Activated CD8-positive, alpha-beta memory T cell treated with anti-CD3 and anti-CD28 coated beads, Interleukin-2, amount 50 U/mL, for 4 hours (primary cell): ENCODE results near the gene ACHE.
"Not testable (repeated sequence)": the region's sequence is repeated elsewhere in the genome, so short reads cannot be mapped to it uniquely, and the experiment has no call there.

Experiments used
- DNase-seq: peaks from one replicate; pipeline ENCODE4 v3.0.0-alpha.2; 2020

The ACHE gene

DNA sequence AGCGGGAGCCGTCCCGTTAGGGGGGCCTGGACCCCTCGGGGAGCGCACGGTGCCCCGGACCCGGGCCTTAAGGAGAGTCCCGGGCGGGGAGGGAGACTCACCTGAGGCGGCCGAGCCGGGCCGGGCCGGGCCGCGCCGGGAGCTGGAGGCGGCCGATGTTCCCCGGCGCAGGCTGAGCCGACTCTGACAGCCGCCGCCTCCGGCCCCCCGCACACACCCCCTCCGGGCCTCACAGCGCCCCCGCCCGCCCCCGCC lies at the start of gene ACHE:
Gene ACHE (minus strand): TSS at position 188 of the 255 bp plus-strand sequence. CDS start 1,656 bp downstream, outside the sequence.
- no peak for DNase-seq

DNA sequence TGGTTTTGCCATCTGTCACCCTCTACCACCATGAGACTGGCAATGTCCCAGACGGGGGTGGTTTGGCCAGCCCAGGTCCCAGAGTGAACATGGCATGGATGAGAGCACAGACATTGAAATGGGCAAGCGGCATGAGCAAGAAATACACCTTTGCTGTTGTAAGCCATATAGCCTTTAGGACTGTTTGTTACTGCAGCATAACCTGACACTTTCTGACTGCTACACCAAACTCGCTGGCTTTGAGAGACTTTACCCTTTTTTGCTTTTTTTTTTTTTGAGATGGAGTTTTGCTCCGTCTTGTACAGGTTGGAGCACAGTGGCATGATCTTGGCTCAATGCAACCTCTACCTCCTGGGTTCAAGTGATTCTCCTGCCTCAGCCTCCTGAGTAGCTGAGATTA lies 48.5 kb upstream of the ACHE start:
- DNase-seq = no peak

DNA sequence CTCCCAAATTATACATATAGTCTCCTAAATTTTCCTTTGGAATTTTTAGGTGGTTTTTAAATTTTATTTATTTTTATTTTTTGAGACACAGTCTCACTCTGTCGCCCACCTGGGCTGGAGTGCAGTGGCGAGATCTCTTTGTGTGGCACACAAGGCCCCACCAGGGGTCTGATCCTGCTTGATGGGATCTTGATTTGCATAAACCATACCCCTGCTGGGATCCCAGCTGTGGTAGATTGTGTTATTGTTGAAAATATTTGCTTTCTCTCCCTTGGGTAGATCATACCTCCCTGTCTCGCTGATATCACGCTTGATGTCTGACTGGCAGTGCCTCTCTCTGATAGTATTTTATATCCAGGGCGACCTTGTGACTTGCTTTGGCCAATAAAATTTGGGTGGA lies 48.0 kb upstream of the ACHE start:
- no peak for DNase-seq

DNA sequence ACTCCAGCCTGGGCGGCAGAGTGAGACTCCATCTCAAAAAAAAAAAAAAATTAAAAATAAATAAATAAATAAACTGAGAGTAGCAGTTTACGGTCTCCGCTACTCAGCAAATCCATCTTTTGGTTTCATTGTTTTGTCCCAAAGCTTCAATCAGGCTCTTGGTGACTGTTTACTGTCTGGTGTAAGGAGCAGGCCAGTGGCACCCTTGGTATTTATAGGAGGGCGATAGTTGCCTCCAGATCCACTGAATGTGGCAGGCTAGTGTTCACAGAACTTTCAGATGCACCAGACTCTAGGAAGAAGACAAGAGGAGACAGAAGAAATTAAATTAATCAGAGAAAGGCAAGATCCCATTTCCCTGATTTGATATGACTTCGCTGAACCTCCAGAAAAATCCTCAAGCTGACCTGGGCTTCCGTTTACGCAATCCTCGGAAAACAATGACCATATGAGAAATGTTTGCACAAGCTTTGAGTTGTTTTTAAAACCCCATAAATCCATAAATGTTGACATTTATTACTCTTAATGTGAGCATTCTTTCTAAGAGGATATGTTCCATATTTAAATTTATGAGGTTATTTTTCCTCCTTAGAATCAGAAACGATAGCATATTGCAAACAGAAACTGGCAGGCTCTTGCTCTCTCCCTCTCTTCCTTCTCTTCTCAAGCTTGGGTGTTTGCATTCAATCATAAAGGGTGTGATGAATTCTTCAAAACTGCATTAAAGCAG lies 46.5 kb upstream of the ACHE start:
- DNase-seq = no peak

DNA sequence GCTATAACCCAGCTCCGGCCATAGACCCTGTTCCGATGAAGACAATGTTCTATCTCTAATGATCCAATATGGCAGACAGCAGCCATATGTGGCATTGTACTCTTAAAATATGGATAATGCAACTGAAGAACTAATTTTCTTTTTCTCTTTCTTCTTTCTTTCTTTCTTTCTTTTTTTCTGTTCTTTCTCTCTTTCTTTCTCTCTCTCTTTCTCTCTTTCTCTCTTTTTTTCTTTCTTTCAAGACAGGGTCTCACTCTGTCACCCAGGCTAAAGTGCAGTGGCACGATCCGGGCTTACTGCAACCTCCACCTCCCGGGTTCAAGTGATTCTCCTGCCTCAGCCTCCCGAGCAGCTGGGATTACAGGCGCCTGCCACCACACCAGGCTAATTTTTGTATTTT lies 40.5 kb upstream of the ACHE start:
- DNase-seq = not testable (repeated sequence)

DNA sequence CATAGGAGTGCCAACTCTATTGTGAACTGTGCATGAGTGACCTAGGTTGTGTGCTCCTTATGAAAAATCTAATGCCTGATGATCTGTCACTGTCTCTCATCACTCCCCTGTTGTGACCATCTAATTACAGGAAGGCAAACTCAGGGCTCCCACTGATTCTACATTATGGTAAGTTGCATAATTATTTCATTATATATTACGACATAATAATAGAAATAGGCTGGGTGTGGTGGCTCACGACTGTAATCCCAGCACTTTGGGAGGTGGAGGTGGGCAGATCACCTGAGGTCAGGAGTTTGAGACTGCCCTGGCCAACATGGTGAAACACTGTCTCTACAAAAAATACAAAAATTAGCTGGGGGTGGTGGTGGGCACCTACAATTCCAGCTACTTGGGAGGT lies 39.7 kb upstream of the ACHE start:
- not testable (repeated sequence) for DNase-seq

DNA sequence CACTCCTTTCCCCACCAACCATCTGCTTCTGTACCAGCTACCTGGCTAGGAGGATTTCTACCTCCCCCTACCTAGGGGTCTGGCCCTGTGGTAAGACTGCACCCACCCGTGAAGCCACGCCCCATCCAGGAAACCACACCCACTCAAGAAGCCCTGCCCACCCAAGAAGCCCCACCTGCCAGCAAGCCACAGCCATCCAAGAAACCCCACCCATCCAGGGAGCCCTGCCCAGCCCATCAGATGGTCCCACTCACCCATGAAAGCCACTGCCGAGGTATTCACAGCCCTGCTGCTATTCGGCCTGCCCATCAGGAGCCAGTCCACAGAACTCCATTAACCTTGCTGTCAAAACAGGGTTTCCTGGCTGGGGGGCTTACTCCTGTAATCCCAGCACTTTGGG lies 38.0 kb upstream of the ACHE start:
- no peak for DNase-seq

DNA sequence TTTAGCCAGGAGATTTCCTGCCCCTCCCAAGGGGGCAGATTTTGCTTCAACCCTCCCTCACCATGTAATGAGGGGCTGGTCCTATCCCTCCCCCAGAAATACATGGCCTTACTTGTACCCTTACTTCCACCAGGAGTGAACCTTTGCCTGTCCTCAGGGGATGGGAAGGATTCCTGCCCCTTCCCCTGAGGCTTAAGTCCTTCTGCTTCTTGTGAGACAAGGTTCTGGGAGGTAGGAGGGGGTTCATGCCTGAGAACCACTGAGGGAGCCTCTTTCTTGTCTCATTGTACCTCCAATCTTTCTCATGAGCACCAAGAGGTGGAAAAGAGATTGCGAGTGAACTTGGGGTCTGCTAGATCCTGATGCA lies 34.1 kb upstream of the ACHE start:
- DNase-seq = no peak

DNA sequence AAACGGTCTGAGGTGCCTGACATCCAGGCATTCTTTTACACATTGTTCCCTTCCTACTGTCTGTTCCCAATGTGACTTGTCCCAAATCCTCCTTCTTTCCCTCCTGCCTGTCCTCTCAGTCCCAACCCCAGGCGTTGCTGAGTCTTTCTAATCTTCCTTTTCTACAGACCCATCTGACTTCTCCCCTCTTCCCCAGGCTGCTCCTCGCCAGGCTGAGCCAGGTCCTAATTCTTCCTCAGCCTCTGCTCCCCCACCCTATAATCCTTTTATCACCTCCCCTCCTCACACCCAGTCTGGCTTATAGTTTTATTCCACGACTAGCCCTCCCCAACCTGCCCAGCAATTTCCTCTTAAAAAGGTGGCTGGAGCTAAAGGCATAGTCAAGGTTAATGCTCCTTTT lies 27.9 kb upstream of the ACHE start:
- DNase-seq = not testable (repeated sequence)

DNA sequence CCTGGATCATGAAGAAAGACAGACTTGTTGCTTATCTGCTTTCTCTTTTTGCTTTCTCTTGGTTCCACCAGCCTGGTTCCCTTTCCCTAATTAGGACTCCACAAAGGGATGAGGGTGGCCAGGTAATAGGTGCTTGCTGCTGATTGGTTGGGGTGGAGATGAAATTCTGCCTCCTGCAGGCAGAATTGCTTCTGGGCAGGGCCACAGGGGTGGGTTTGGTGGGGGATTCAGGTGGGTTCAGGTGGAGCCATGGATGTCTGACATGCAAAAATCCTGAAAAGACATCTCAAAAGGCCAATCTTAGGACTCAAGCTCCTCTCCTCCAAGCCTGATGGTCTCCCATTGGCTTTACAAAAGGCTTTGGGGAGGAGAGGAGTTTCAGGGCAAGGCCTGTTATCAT lies 25.4 kb upstream of the ACHE start:
- no peak for DNase-seq

DNA sequence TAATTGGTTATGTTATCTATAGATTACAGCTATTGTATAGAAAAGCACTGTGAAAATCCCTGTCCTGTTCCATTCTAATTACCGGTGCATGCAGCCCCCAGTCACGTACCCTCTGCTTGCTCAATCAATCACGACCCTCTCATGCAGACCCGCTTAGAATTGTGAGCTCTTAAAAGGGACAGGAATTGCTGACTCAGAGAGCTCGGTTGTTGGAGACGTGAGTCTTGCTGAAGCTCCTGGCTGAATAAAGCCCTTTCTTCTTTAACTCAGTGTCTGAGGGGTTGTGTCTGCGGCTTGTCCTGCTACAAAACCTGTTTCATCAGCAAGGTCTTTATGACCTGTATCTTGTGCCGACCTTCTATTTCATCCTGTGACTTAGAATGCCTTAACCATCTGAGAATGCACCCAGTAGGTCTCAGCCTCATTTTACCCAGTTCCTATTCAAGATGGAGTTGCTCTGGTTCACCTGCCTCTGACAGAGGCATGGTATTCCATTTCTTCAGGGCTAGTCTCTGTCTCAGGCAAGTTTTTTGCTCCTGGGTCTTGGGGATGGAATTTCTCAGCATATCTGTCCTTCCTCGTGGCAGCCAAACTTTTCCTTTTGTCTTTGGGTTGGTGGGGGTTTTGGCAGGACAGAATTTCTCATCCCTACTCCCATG lies 24.2 kb upstream of the ACHE start:
- DNase-seq = not testable (repeated sequence)

DNA sequence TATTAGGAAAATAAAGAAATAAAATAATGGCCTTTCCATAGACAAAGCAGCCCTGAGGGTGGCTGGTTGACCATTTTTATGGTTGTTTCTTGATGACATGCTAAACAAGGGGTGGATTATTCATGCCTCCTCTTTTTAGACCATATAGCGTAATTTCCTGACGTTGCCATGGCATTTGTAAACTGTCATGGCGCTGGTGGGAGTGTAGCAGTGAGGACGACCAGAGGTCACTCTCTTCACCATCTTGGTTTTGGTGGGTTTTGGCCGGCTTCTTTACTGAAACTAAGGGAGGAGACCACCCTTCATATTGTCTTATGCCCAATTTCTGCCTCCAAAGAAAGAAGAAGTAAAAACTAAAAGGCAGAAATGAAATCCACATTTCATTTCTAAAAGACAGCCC lies 23.6 kb upstream of the ACHE start:
- DNase-seq = not testable (repeated sequence)

DNA sequence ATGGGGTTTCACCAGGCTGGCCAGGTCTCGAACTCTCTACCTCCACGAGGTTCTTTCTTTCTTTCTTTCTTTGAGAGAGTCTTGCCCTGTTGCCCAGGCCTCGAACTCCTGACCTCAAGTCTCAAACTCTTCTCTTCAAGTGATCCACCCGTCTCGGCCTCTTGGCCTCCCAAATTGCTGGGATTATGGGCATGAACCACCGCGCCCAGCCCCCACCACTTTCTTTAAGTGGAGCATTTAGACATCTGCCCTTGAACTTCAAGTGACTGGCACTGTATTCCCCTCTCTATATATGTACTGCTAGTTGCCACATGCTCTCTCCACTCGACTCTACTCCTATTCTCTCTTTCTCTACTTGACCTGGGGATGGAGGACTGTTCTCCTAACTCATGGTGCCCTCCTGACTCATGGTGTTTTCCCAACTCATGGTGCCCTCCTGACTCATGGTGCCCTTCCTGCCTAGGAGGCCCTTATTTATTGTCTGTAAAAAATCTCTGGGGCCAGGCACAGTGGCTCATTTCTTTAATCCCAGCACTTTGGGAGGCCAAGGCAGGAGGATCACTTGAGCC lies 19.3 kb upstream of the ACHE start:
- DNase-seq = no peak

DNA sequence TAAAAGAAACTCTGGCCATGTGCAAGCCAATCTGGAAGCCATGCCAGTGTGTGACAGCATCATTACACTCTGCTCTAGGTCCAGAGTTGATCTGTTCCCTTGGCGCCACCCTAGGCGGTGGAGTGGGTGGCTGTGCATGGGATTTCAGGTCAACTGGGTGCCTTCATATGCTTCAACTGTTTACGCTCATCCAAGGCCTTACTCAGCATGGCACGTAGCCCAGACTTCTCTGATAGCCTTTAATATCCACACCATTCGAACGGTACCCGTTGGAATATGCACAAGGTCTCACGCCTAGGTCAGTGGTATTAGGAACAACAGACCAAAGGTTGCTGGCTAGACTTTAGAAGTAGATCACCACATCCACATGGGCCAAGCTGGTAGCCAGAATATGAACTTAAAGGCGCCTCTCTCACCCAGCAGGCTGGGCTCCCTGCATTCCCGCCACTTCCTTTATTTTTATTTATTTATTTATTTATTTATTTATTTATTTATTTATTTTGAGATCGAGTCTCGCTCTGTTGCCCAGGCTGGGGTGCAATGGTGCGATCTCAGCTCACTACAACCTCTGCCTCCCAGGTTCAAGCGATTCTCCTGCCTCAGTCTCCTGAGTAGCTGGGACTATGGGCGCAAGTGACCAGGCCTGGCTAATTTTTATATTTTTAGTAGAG lies 18.7 kb upstream of the ACHE start:
- DNase-seq = no peak

DNA sequence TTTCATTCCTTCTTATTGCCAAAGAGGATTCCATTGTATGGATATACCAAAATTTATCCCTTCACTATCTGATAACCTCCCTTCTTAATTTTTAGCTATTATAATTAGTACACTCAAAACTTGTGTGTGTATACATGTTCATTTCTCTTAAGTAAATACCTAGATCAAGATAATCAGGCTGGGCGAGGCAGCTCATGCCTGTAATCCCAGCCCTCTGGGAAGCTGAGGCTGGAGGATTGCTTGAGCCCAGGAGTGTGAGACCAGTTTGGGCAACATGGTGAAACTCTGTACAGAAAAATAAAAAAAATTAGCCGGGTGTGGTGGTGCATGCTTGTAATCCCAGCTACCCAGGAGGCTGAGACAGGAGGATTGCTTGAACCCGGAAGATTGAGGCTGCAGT lies 15.8 kb upstream of the ACHE start:
- no peak for DNase-seq

DNA sequence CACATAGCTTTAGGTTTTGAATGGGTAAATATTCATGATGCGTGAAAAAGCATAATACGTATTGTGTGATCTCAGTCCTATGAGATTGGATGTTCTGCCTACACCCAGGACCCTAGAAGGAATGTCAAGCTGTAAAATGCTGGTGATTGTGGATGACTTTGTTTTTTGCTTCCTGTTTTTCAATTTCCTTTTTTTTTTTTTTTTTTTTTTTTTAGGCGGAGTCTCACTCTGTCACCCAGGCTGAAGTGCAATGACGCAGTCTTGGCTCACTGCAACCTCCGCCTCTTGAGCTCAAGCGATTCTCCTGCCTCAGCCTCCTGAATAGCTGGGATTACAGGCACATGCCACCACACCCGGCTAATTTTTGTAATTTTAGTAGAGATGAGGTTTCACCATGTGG lies 14.8 kb upstream of the ACHE start:
- not testable (repeated sequence) for DNase-seq

DNA sequence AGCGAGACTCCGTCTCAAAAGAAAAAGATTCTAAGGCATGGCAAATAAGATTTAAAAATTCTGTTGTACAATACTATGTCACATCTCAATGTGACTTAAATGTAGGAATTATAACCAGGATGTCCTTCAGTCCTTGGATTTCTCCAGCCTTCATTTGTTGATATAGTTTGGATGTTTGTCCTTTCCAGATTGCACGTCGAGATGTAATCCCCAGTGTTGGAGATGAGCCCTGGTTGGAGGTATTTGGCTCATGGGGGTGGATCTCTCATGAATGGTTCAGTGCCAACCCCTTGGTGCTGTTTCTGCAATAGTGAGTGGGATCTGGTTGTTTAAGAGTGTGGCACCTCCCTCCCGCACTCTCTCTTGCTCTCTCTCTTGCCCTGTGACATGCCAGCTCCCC lies 12.8 kb upstream of the ACHE start:
- DNase-seq = no peak

DNA sequence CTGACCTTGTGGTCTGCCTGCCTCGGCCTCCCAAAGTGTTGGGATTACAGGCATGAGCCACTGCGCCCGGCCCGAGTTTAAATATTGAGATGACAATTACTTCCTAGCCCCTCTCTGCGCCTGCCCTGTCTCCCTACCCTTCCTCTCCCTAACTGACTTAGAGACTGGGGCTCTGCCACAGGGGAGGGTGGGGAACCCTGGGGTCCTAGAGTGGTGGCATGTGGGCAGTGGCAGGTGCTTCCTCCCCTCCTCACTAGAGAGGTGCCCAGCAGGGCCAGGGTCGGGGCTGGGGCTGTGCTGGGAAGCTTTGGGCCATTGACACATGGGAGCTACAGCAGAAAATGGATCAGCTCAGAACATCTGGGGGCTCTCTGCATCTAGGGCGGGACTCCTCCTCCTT lies 7.0 kb upstream of the ACHE start:
- no peak for DNase-seq

DNA sequence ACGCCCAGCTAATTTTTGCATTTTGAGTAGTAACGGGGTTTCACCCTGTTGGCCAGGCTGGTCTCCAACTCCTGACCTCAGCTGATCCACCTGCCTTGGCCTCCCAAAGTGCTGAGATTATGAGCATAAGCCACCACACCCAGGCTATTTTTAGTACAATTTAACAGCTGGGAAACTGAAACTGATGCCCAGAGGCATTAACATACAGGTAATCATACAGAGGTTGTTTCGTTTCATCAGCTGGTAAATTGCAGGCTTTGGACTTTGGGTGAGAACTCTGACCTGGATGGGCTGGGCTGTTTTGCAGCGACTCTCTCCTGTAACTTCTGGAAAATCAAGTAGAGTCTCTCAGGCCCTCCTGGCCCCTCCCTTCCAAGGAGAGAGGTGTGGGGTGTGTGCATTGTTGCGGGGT lies 6.2 kb upstream of the ACHE start:
- no peak for DNase-seq

DNA sequence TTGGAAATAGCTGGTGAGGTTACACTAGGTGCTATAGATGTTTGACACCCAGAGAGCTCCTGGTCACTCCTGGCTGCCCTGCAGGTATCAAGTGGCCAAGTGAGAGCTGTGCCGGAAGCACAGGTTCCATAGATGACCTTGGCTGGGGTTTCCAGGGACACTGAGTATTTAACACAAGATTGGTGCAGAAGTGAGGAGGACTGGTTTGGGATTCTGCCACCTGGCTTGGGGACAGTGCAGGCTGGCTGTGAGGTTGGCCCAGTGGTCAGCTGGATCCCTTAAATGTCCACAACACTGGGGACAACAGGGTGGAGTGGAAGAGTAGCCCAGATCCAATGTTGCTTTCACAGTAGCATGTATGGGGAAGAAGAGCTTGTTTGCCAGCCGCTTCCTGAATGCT lies 5.3 kb upstream of the ACHE start:
- DNase-seq = no peak

DNA sequence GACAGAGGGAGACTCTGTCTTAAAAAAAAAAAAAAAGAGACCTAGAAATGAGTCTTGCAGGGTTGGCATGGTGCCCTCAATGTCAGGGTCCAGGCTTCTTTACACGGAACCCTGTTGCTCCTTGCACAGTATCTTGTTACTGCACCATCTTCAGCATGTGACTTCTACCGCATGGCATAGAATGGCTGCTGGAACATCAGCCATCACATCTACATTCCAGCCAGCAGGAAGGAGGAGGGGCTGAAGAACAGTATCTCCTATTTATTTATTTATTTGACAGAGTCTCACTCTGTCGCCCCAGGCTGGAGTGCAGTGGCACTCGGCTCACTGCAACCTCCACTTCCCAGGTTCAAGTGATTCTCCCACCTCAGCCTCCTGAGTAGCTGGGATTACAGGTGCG lies 3.7 kb upstream of the ACHE start:
- no peak for DNase-seq

DNA sequence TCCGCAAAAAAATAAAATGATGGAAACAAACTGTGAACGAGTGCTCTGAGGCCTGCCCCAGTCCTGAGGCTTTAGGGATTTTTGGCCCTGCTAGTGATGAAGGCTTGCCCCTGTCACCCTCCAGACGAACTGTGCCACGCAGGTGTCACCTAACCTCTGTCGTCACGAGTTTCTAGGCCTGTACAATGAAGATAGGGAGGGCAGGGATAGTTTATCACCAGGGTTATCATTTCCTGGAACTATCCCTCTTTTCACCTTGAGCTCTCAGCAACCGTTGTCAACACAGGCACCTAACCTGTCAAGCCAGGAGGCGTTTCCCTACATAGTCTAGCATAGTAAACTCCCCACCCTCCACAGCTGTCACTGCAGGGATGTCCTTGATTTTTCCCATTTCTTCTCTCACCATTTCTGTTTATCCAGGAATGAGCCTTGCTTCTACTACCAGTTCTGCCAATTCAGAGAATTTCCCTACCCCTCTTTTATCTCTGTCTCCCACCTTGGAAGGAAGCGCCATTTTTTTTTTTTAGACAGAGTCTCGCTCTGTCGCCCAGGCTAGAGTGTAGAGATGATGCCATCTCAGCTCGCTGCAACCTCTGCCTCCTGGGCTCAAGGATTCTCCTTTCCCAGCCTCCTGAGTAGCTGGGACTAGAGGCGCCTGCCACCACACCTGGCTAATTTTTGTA lies 2.2 kb upstream of the ACHE start:
- no peak for DNase-seq

DNA sequence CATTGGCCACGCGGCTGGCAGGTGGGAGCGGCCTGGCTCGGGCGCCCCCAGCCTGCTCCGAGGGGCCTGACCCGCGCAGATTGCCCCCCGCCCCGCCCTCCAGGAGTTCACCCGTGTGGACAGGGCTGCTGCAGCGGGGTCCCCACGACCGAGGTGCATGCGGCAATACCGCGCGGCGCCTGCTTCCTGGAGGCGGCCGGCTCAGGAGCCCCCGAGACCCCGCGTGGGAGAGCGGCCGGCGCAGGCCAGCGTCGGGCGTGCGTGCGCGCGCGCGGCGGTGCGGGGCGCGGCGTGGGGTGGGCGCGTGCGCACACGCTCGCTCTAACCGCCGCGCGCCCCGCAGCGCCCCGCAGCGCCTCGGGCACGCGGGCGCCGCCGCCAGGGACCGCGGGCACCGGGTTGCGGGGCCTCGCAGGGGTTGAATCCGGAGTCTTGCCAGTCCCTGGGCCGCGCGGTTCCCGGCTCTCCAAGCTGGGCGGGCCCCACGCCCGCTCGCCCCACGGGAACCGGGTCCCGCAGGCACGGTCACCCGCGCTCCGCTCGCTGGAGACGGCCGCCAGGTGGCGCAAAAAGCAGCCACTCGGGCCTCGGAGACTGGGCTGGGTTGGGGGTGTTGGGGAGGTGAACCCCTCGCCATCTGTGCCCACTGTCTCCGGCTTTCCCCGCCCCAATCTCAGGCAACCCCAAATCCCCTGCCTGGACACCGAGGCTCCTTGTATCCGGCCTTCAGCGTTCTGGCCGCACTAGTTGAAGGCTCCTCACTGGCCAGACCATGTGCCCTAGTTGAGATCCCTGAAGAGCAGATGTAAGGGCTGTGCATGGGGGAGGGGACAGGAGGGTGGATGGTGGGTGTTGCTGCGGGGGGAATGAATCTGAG lies 1.3 kb upstream of the ACHE start:
- peak; percentile 32 for DNase-seq
